HAP-1 (cell line): ENCODE data around the gene FUT8.
"Not testable (repeated sequence)": the region's sequence is repeated elsewhere in the genome, so short reads cannot be mapped to it uniquely, and the experiment has no call there.

Experiments used
- DNase-seq, 2 experiments: peaks; one replicate each; pipeline ENCODE4 v3.0.0-alpha.2; 2016 to 2020; ENCODE audit warnings: low spot score in 2 of 2
- H3K27me3 ChIP-seq: fragments of 250-450 bp; sonication (Bioruptor Pico); 2 replicates; pipeline ENCODE4 v1.5.1; 2020; ENCODE audit warnings: low read depth, mild to moderate bottlenecking, moderate library complexity
- H3K36me3 ChIP-seq: fragments of 250-450 bp; sonication (Bioruptor Pico); replicated peaks from 2 replicates; pipeline ENCODE4 v1.5.1; 2020; ENCODE audit warnings: mild to moderate bottlenecking
- H3K4me1 ChIP-seq: fragments of 250-450 bp; sonication (Bioruptor Pico); 2 replicates; pipeline ENCODE4 v1.5.1; 2020; ENCODE audit warnings: mild to moderate bottlenecking
- H3K4me3 ChIP-seq: fragments of 250-450 bp; sonication (Bioruptor Pico); 2 replicates; pipeline ENCODE4 v1.5.1; 2020; ENCODE audit warnings: mild to moderate bottlenecking, moderate library complexity
- H3K9me3 ChIP-seq: fragments of 250-450 bp; sonication (Bioruptor Pico); 2 replicates; pipeline ENCODE4 v1.5.1; 2020; ENCODE audit warnings: mild to moderate bottlenecking, moderate library complexity
- in situ Hi-C: fragments of 300-500 bp; cut with MboI; formaldehyde crosslinking; loops from 3 replicates; pipeline ENCODE4 v1.14.3; 2020; ENCODE audit warnings: low sequenced_read_pairs, inconsistent platforms, mixed read lengths

FUT8 gene

DNA sequence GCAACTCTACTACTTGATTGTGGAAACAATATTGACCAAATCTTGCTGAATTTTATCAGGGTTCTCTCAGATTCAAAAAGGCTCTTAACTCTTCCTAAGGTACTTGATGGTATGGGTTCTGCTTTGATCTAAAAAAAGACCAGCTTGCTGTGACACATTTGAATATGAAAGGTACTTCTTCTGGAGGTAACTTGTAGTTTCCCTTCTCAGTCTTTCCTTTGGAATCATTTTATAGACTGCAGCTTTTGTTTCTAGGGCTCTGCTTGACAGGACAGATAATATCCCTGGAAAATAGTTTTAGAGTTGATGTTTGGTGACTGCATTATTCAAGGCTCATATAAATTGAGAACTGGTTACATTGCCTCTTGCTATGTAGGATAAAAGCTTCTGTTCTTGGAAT, 251.9 kb downstream of the FUT8 start:
- no peak overlapping the region for H3K4me3 ChIP-seq
- no peaks in the 10 kb centered on the region for H3K9me3 ChIP-seq
- peaks cover 33% of the 10 kb centered on the region for H3K4me1 ChIP-seq
- peak in 1 of 2 experiments; percentile 91 for DNase-seq
- no peaks in the 10 kb centered on the region for H3K27me3 ChIP-seq
- in situ Hi-C loops: no loop called here
- no peaks in the 10 kb centered on the region for H3K36me3 ChIP-seq

DNA sequence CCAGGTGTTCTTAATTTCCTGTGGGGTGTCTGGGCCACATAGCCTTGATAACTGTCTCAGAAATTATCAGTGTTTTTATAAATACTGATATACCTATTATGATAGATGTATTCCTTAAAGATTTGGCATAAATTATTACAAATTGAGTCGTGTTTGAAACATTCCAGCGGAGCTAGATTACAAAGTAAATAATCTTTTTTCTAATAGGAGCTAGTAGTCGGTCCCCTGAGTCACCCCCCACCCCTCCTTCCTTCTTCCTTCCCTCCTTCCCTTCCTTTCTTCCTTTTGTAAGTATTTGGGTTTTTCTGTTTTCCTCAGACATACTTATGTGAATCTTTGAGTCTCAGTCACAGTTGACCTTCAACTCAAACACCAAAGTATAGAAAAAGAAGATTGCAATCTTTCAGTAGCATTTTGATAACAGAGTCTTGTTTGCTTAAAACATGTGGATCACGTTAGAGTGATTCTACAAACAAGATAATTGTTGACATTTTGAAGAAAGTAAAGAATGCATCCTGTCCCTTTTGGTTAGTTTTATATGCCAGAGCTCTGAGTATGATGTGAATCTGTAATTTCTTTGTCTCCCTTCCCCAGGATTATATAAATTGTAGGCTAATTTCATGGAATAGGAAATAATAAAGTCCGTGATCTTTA, 264.0 kb downstream of the FUT8 start:
- in situ Hi-C loops: no loop called here
- no peak for DNase-seq

DNA sequence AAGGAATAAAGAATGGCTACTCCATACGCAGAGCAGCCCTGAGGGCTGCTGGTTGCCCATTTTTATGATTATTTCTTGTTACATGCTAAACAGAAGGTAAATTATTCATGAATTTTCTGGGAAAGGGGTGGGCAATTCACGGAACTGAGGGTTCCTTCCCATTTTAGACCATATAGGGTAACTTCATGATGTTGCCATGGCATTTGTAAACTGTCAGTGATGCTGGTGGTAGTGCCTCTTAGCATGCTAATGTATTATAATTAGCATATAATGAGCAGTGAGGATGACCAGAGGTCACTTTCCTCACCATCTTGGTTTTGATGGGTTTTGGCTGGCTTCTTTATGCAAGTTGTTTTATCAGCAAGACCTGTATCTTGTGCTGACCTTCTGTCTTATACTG, 273.0 kb downstream of the FUT8 start:
- in situ Hi-C loops: no loop called here

More for the DNA sequence above, 264.0 kb downstream of the FUT8 start:
- Histone ChIP-seq H3K27me3 (no peaks in the 10 kb centered on the region), H3K4me3 (no peak overlapping the region), H3K9me3 (no peaks in the 10 kb centered on the region), H3K4me1 (no peaks in the 10 kb centered on the region), H3K36me3 (no peaks in the 10 kb centered on the region; the same call in 1 of the 2 replicates)

DNA sequence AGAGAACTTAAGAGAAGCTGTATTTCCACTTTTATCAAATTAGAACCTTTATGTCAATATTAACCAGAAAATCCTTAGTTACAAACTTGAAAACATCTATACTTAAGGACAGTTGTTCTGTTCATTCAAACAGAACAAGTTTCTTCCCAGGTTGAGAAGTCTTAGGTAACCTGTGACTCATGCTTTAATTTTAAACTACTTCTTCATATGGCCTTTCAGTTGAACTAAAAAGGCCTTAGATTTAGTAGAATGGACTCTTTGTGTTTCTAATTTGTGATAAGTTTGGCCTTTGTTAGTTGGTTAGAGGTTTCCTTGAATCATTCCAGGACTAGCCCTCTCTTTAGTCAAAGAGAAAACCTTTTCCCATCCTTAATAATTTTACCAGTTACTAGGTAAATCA, 274.2 kb downstream of the FUT8 start:
- no peaks in the 10 kb centered on the region for H3K9me3 ChIP-seq
- no peak overlapping the region for H3K4me3 ChIP-seq
- DNase-seq: peak in 1 of 2 experiments; percentile 88
- in situ Hi-C loops: no loop called here
- H3K36me3 ChIP-seq: no peaks in the 10 kb centered on the region
- H3K4me1 ChIP-seq: peaks cover 22% of the 10 kb centered on the region
- no peaks in the 10 kb centered on the region for H3K27me3 ChIP-seq

More for the DNA sequence above, 273.0 kb downstream of the FUT8 start:
- no peaks in the 10 kb centered on the region for H3K36me3 ChIP-seq
- H3K4me3 ChIP-seq: no peak overlapping the region
- H3K9me3 ChIP-seq: no peaks in the 10 kb centered on the region
- DNase-seq: no peak
- no peaks in the 10 kb centered on the region for H3K27me3 ChIP-seq
- H3K4me1 ChIP-seq: peaks cover 22% of the 10 kb centered on the region

DNA sequence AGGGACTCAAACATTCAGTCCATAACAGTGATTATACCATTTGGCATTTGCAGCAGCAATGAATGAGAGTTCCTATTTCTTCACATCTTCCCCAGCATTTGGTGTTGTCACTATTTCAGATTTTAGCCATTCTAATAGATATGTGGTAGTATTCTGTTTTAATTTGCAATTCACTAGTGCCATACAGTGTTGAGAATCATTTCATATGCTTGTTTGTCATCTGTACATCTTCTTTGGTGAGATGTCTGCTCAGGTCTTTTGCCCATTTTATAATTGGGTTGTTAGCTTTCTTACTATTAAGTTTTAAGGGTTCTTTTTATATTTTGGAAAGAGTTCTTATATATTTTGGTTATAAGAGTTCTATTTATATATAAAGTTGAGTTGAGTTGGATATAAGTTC, 276.5 kb downstream of the FUT8 start:
- H3K9me3 ChIP-seq: no peaks in the 10 kb centered on the region
- no peak for DNase-seq
- no peaks in the 10 kb centered on the region for H3K36me3 ChIP-seq
- H3K27me3 ChIP-seq: no peaks in the 10 kb centered on the region
- in situ Hi-C loops: no loop called here
- H3K4me1 ChIP-seq: peaks cover 22% of the 10 kb centered on the region
- H3K4me3 ChIP-seq: no peak overlapping the region

DNA sequence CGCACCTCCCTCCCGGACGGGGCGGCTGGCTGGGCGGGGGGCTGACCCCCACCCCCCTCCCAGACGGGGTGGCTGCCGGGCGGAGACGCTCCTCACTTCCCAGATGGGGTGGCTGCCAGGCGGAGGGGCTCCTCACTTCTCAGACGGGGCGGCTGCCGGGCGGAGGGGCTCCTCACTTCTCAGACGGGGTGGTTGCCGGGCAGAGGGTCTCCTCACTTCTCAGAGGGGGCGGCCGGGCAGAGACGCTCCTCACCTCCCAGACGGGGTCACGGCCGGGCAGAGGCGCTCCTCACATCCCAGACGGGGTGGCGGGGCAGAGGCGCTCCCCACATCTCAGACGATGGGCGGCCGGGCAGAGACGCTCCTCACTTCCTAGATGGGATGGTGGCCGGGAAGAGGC, 280.0 kb downstream of the FUT8 start:
- H3K4me3 ChIP-seq, H3K36me3 ChIP-seq, DNase-seq, H3K4me1 ChIP-seq, in situ Hi-C loops, H3K9me3 ChIP-seq, H3K27me3 ChIP-seq: not testable (repeated sequence)

DNA sequence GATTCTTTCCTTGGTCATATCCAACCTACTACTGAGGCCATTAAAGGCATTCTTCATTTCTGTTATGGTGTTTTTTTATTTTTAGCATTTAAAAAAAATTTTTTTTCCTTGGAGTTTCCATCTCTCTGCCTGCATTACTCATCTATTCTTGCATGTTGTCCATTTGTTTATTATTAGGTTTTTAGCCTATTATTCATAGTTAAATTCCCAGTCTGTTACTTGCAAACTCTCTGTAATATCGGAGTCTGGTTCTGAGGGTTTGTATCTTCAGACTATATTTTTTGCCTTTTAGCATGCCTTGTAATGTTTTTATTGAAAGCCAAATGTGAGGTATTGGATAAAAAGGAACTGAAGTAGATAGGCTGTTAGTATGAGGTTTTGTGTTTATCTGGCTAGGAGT, 284.3 kb downstream of the FUT8 start:
- Histone ChIP-seq H3K27me3 (no peaks in the 10 kb centered on the region), H3K36me3 (no peaks in the 10 kb centered on the region), H3K4me1 (no peaks in the 10 kb centered on the region), H3K9me3 (no peaks in the 10 kb centered on the region), H3K4me3 (no peak overlapping the region)
- in situ Hi-C loops: no loop called here
- no peak for DNase-seq

DNA sequence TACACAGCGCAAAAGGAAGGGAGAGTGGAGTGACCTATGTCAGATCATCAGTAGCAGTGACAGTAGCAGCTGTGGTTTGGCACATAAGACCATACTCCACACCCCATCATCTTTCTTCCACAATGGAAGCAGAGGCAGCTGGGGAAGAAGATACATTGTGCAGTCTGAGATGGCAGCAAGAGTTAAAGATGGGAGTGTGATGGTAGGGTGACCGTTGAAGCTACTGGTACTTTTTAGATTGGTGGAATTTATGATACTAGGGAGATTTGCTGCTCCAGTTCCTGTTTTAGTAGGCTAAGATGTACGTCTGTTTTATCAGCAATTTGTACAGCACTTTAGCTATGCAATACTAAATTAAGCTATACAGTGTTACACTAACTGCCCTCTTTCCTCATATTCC, 291.0 kb downstream of the FUT8 start:
- no peaks in the 10 kb centered on the region for H3K36me3 ChIP-seq
- no peaks in the 10 kb centered on the region for H3K9me3 ChIP-seq

DNA sequence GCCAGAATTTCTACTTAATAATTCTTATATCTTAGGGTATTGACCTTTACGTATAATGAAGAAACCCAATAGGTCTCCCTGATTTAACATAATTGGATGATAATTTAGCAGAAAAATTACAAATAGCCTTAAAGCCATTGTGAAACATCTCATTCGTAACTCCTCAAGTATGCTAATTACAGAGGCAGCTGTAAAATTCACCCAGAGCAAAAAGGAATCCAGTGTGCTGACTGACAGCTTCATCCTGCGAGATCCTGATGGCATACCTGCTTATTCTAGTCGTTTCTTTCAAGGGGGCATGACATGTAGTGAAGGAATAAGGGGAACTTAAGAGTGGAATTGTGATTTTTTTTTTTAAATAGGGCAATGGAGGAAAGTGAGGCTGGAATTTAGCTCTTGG, 291.5 kb downstream of the FUT8 start:
- in situ Hi-C loops: no loop called here
- H3K27me3 ChIP-seq: no peaks in the 10 kb centered on the region

More for the DNA sequence above, 291.0 kb downstream of the FUT8 start:
- H3K4me3 ChIP-seq: no peak overlapping the region
- in situ Hi-C loops: no loop called here
- DNase-seq: no peak
- no peaks in the 10 kb centered on the region for H3K27me3 ChIP-seq
- peaks cover 9% of the 10 kb centered on the region for H3K4me1 ChIP-seq

DNA sequence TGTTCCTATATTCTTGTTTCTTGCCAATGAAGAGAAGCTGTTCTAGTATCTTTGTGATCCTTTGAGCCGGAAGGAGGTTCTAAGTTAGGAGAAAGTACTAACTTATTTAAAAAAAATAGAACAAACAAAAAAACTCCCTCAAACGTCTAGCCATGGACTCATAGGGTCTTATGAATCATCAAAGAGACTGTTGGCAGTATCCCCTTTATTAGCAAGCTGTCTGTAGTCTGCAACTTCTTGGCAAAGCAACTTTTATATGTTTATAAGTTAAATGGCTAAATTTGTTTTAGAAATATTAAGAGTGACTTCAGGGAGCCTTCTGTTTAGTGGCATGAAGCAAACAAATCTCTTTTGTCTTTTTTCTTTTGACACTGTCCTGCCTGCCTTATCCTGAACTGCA, 291.9 kb downstream of the FUT8 start:
- H3K9me3 ChIP-seq: no peaks in the 10 kb centered on the region
- no peak for DNase-seq
- H3K4me3 ChIP-seq: no peak overlapping the region
- H3K27me3 ChIP-seq: no peaks in the 10 kb centered on the region
- in situ Hi-C loops: no loop called here
- H3K4me1 ChIP-seq: peaks cover 9% of the 10 kb centered on the region
- no peaks in the 10 kb centered on the region for H3K36me3 ChIP-seq

More for the DNA sequence above, 291.5 kb downstream of the FUT8 start:
- H3K4me3 ChIP-seq: no peak overlapping the region
- peaks cover 9% of the 10 kb centered on the region for H3K4me1 ChIP-seq
- peak in 1 of 2 experiments; percentile 40 for DNase-seq
- no peaks in the 10 kb centered on the region for H3K9me3 ChIP-seq
- H3K36me3 ChIP-seq: no peaks in the 10 kb centered on the region

DNA sequence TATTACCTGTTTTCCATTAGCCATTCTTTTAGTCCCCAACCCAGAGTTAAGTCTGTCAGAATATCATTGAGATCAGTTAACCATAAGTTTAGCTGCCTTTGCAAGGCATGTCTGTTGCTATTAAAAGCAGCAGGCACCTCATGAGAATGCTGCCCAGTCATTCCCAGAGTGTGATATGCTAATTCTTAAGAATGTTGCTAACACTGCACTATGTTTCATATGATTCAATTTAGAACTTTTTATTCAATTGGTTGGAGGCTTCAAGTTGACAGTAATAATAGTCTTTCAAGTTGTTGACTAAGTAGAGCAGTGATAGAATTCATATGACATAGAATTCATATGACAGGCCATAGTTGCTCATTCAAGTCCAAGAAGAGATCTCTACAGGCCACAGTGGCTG, 292.3 kb downstream of the FUT8 start:
- Histone ChIP-seq H3K4me3 (no peak overlapping the region), H3K9me3 (no peaks in the 10 kb centered on the region), H3K36me3 (no peaks in the 10 kb centered on the region), H3K27me3 (no peaks in the 10 kb centered on the region), H3K4me1 (peaks cover 9% of the 10 kb centered on the region)
- in situ Hi-C loops: no loop called here
- no peak for DNase-seq

DNA sequence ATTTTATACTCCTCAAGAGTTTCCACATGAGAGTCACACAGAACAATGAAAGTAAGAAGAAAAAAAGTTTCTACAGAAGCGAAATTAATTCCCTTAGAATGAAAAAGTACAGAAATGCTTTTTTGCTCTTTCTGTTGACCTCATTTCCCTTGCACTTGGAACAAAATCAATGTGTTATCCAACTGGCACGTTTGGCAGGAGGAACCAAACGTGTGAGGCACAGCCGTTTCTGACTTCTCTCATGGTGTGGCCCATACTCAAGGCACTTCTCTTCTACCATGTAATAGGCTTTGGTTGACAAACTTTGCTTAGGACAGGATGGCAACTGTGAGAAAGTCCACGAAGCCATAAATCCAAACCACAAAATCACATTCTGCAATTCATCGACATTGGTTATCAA, 297.0 kb downstream of the FUT8 start:
- no peaks in the 10 kb centered on the region; the same call in 1 of the 2 replicates for H3K4me1 ChIP-seq
- no peak for DNase-seq
- H3K36me3 ChIP-seq: no peaks in the 10 kb centered on the region
- in situ Hi-C loops: no loop called here
- H3K9me3 ChIP-seq: peaks cover 2% of the 10 kb centered on the region; the same call in 1 of the 2 replicates
- H3K27me3 ChIP-seq: no peaks in the 10 kb centered on the region
- no peak overlapping the region for H3K4me3 ChIP-seq

DNA sequence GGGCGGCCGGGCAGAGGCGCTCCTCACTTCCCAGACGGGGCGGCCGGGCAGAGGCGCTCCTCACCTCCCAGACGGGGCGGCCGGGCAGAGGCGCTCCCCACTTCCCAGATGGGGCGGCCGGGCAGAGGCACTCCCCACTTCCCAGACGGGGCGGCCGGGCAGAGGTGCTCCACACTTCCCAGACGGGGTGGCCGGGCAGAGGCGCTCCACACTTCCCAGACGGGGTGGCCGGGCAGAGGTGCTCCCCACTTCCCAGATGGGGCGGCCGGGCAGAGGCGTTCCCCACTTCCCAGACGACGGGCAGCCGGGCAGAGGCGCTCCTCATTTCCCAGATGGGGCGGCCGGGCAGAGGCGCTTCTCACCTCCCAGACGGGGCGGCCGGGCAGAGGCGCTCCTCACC, 304.3 kb downstream of the FUT8 start:
- DNase-seq, H3K4me3 ChIP-seq, H3K27me3 ChIP-seq, H3K4me1 ChIP-seq, in situ Hi-C loops, H3K36me3 ChIP-seq, H3K9me3 ChIP-seq: not testable (repeated sequence)

DNA sequence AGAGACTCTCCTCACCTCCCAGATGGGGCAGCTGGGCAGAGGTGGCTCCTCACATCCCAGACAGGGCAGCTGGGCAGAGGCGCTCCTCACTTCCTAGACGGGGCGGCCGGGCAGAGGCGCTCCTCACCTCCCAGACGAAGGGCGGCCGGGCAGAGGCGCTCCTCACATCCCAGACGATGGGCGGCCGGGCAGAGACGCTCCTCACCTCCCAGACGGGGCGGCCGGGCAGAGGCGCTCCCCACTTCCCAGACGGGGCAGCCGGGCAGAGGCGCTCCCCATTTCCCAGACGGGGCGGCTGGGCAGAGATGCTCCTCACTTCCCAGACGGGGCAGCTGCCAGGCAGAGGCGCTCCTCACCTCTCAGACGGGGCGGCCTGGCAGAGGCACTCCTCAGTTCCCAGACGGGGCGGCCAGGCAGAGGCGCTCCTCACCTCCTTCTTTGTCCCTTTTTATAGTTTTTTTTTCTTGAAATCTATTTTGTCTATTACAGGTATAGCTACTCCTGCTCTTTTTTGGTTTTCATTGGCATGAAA, 304.9 kb downstream of the FUT8 start:
- in situ Hi-C loops, H3K36me3 ChIP-seq, H3K4me3 ChIP-seq, H3K4me1 ChIP-seq, H3K27me3 ChIP-seq, H3K9me3 ChIP-seq, DNase-seq: not testable (repeated sequence)

DNA sequence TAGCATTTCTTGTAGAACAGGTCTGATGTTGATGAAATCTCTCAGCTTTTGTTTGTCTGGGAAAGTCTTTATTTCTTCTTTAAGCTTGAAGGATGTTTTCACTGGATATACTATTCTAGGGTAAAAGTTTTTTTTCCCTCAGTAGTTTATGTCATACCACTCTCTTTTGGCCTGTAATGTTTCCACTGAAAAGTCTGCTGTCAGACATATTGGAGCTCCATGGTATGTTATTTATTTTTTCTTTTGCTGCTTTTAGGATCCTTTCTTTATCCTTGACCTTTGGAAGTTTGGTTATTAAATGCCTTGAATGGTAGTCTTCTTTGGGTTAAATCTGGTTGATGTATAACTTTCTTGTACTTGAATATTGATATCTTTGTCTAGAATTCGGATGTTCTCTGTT, 306.1 kb downstream of the FUT8 start:
- DNase-seq: no peak
- Histone ChIP-seq H3K4me1 (no peaks in the 10 kb centered on the region), H3K9me3 (0 out of 2 replicates have a peak, but pooled peaks cover 2% of the 10 kb centered on the region), H3K4me3 (no peak overlapping the region), H3K36me3 (no peaks in the 10 kb centered on the region; the same call in 1 of the 2 replicates), H3K27me3 (no peaks in the 10 kb centered on the region)
- in situ Hi-C loops: no loop called here
